Ishikawa (cell line): ENCODE results near the gene NOXA1.

Experiments
- CEBPB ChIP-seq: IDR thresholded peaks from 2 replicates; pipeline ENCODE4 v1.6.1; 2012
- EGR1 ChIP-seq: IDR thresholded peaks from 2 replicates; pipeline ENCODE4 v1.6.1; 2012
- EP300 ChIP-seq: IDR thresholded peaks from 2 replicates; pipeline ENCODE4 v1.6.1; 2012; ENCODE audit warnings: borderline replicate concordance
- RAD21 ChIP-seq: IDR thresholded peaks from 2 replicates; pipeline ENCODE4 v1.6.1; 2012; ENCODE audit warnings: low read depth
- REST ChIP-seq: IDR thresholded peaks from 2 replicates; pipeline ENCODE4 v1.6.1; 2012; ENCODE audit warnings: low read depth, mild to moderate bottlenecking
- TAF1 ChIP-seq: IDR thresholded peaks from 2 replicates; pipeline ENCODE4 v1.6.1; 2012; ENCODE audit warnings: low read depth, mild to moderate bottlenecking
- TEAD4 ChIP-seq: IDR thresholded peaks from 2 replicates; pipeline ENCODE4 v1.6.1; 2012
- YY1 ChIP-seq: IDR thresholded peaks from 2 replicates; pipeline ENCODE4 v1.6.1; 2012; ENCODE audit warnings: low read depth
- ZBTB7A ChIP-seq: IDR thresholded peaks from 2 replicates; pipeline ENCODE4 v1.6.1; 2012; ENCODE audit warnings: low read depth
- TF ChIP-seq, protein P1 (sequence below): IDR thresholded peaks from 2 replicates; pipeline ENCODE4 v1.6.1; 2012

DNA sequence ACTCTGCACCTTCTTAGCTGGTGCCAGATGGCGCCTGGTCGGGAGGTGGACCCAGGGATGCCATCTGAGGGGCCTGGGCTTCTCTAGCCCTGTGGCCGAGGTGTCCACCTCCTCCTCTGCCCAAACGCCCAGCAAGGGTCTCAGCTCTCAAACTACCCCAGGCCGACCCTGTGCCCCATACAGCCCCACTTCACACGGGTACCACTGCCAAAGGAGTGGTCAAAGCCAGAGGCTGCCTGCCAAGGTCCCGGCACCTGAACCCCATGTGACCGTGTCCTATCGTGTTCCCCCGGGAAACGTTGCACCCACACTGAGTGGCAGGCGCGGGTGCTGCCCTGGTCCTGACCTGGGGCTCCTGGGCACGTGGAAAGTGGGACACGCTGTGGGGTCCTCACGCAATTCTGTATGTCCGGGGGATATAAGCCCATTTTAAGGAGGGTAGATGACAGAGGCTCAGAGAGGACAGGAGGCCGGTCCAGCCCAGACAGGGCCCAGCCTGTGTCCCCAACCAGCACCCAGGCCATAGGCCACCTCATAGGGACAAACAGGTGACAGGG lies 16.0 kb downstream of the NOXA1 start:
- no peak for TF ChIP-seq TEAD4
- no peak for TF ChIP-seq RAD21
- TF ChIP-seq, protein P1, sequence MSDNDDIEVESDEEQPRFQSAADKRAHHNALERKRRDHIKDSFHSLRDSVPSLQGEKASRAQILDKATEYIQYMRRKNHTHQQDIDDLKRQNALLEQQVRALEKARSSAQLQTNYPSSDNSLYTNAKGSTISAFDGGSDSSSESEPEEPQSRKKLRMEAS: no peak
- TF ChIP-seq YY1: no peak
- no peak for TF ChIP-seq EP300
- TF ChIP-seq TAF1: no peak
- no peak for TF ChIP-seq REST
- TF ChIP-seq ZBTB7A: no peak
- TF ChIP-seq EGR1: no peak
- no peak for TF ChIP-seq CEBPB
